ENCODE data around the gene ZSCAN21.
A peak's percentile ranks its signal among the peaks of the same experiment; 100 is the strongest.

The ZSCAN21 gene

DNA sequence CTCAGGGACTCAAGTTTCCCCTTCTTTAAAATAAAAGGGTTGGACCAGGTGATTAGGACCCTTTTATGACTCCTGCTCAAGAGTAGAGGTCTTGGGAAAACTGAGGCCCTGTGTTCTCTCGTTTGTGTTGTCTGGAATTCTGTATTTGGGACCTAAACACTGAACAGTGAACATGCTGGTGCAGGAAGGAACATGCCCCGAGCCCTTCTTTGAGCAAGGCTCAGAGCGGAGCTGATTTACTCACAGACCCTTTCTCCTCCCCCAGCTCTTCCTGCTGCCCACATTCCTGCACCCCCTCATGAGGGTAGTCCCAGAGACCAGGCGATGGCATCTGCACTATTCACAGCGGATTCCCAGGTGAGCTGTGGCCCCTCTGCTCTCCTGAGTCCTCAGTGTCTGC lies 20.0 kb upstream of the ZSCAN21 start:
- no peak for DNase-seq

DNA sequence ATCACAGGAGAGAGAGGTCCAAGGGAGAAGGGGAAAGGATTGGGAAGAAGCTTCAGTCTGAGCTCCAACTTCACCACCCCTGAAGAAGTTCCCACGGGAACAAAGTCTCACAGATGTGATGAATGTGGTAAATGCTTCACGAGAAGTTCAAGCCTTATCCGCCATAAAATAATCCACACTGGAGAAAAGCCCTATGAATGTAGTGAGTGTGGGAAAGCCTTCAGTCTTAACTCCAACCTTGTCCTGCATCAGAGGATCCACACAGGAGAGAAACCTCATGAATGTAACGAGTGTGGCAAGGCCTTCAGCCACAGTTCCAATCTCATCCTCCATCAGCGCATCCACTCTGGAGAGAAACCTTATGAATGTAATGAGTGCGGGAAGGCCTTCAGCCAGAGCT lies 16.0 kb upstream of the ZSCAN21 start:
- no peak for DNase-seq

DNA sequence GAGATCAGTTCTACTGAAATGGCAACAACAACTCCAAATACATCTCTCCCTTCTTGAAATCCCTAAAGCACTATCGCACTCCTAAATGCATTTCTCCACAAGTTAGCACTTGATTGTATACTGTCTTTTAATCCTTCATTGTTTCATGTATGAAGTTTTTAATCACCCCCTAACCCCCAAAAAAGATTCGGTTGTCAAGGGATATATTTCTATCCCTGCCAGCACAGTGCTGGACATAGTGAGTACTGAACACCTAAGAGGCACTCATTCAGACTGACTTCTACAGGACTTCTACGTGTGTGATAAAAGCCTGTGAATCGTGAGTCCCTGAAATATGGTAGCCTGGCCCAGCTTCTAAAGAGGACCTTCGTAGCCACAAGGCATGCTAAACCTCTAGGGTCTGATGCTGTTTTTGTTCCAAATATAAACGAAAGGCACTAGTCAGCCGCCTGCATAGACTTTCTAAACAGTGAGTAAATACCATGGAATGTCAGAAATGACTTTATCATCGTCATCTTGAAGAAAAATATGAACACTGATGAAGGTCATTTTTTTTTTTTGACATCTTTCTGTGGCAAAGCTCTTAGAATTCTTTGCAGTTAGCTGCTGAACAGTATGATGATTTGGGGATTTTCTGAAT lies 14.6 kb upstream of the ZSCAN21 start:
- no peak for DNase-seq

DNA sequence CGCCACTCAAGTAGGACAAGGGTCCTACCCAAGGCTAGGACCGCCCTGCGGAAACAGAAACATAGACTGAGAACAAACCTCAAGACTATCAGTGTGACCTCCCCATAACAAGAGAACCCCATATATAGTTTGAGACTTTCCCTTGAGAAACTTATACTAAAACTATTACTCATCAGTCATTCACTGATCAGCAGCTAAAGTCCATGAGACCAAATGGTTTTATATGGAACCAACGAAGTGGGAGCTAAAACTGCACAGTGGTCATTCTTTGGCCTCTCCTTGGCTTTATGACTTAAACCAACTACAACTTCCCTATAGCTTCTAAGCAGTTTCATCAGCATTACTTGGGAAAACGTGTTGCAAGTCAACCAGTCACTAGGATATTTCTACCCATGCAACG lies 13.7 kb upstream of the ZSCAN21 start:
- DNase-seq = no peak

DNA sequence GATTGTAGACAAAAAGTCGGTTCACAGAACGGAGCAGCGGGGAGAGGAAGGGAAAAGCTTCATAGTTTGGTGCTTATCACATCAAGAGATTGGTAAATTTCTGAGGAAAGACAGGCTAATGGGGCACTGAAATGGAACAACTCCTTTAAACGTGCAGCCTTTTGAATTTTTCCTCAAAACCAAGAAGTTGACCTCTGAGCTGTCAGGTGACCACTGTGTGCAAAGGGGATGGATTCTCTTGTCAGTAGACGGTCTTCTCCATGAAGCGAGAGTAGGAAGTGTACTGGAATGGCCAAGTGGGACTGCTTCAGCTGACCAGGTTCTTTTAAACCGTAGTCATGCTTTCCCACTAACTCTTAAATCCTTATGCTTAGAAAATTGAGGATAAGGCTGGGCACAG lies 11.2 kb upstream of the ZSCAN21 start:
- DNase-seq = no peak

DNA sequence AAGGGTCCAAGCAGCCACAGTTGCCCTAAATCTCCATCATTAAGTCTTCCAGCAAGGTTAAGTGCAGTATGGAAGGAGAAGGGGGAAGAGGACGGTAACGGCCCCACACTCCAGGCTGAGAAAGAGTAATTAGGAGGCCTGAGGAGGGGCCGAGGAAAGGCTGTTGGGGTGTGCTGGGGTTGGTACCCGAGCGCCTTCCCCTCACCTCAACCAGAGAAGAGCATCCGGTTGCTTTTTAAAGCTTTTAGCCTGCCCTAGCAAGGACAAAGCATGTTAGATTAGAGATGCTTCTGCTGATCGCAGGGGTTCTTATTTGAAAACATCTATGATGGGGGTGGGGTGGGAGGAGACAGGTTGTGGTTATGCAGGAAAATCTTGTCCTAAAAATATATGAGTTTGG lies 9.0 kb upstream of the ZSCAN21 start:
- no peak for DNase-seq

DNA sequence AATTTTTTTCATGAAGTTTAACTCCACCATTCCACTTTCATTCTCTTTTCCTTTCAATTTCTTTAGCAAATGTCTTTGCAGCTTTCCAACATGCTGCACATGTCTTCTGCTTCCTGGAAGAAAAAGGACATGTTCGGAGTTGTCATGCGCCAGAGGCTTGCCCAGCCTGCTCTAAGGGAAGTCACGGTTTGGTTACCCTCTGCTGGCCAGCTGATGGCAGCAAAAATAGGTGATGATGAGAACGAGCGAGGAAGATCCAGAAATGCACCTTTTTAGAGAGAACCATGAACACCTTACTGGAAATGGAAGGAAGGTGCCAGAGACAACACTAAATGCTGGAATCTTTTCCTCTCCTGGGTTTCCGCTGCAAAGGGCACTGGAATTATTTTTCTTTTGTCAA lies 4.9 kb upstream of the ZSCAN21 start:
- DNase-seq = no peak

DNA sequence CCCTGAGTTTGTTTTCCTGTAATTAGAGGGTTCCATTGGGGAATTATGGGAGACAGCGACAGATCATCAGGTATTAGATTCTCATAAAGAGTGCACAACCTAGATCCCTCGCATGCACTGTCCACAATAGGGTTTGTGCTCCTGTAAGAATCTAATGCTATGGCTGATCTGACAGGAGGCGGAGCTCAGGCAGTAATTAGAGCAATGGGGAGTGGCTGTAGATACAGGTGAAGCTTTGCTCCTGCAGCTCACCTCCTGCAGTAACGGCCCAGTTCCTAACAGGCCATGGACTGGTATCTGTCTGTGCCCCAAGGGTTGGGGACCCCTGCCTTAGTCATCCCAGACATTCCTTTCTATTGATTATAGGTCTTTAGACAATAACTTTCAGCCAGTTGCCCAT lies 894 bp upstream of the ZSCAN21 start:
- DNase-seq = no peak

DNA sequence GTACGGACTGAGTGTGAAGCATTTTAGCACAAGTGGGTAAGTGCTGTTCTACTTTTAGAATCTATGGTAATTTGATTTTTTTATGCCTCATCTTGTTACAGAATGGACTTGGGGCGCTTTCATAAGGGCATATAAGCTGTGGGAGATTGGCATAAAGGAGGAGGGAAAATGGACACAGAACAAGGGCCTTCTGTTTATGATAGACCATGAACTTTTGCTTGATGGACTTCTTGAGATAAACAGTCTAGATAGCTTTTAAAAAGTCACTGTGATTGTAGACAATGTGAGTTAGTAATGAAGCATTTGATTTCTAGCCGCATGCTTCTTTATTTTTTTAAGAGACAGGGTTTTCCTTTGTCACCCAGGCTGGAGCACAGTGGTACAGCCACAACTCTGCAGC lies 2.0 kb downstream of the ZSCAN21 start:
- no peak for DNase-seq

DNA sequence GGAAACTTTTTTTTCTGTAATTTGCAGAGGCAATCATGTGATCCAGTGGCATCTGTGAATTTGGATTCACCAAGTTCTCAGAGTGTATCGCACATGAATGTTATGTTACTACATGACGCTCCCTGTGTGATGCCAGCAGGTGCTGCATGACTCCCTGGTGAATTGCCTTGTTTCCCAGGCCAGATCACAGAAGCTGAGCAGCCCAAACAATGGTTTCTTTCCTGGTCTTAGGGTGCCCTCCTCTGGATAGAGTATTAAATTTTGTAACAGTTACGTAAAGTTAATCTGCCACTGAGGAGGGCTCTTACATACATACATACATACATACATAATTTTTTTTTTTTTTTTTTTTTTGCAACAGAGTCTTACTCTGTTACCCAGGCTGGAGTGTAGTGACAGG lies 3.6 kb downstream of the ZSCAN21 start:
- DNase-seq = peak; percentile 85

DNA sequence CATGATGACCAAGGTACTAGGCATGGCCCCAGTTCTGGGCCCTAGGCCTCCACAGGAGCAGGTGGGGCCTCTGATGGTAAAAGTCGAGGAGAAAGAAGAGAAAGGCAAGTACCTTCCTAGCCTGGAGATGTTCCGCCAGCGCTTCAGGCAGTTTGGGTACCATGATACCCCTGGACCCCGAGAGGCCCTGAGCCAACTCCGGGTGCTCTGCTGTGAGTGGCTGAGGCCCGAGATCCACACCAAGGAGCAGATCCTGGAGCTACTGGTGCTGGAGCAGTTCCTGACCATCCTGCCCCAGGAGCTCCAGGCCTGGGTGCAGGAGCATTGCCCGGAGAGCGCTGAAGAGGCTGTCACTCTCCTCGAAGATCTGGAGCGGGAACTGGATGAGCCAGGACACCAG lies 7.4 kb downstream of the ZSCAN21 start:
- DNase-seq = no peak

DNA sequence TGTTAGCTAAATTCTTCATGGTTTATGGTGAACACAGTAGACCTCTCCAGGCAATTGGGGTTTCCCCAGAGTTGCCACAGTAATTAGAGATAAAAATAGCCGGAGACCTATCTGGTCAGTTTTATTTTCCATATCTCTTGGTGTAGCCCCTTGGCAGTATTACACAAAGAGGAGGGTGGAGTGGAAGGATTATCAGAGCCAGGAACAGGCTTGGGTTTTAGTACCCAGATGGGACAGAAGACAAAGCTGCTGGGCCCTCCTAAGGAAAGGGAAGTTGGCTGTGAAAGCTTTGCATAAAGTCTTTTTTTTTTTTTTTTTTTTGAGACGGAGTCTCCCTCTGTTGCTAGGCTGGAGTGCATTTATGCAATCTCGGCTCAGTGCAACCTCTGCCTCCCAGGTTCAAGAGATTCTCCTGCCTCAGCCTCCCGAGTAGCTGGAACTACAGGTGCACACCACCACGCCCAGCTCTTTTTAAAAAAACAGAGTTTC lies 9.7 kb downstream of the ZSCAN21 start:
- peak; percentile 48 for DNase-seq

DNA sequence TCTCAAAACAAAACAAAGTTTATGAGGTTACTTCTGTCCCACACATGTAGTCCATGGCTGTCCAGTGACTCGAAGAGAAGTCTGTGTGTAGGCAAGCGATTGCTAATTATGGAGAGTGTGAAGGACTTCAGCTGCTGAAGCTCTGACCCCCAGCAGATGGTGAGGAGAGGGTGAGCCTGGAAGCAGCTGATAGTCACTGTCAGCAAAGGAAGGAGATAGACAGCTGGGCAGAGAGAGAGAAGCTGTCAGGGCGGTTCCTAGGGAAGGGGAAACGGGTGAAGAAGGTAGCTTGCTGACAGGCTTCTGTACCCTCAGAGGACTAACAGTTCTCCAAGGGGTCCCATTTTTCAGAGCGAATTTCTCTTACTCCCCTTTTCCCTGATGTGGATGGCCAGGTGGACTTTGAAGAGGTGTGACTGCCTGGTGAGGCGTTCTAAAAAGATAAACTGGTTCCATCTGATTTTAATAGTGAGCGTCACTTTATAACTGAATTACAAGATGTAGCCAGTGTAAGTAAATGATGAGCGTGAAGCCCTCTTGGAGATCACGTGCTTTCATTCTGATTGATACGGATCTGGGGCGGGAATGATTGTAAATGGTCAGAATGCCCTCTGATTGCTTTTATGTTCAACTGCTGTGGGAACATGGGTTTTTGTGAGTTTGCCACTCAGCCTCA lies 12.1 kb downstream of the ZSCAN21 start:
- DNase-seq = no peak

DNA sequence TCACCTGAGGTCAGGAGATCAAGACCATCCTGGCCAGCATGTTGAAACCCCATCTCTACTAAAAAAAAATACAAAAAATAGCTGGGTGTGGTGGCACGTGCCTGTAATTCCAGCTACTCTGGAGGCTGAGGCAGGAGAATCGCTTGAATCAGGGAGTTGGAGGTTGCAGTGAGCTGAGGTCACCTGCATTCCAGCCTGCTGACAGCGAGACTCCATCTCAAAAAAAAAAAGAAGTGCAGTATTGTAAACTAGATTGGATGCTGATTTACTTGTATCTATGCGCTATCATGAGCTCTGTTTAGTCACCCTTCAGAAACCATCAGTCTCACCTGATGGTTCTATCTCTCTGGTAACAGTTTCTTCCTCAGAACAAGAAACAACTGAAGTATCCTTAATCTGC lies 13.8 kb downstream of the ZSCAN21 start:
- DNase-seq = no peak

DNA sequence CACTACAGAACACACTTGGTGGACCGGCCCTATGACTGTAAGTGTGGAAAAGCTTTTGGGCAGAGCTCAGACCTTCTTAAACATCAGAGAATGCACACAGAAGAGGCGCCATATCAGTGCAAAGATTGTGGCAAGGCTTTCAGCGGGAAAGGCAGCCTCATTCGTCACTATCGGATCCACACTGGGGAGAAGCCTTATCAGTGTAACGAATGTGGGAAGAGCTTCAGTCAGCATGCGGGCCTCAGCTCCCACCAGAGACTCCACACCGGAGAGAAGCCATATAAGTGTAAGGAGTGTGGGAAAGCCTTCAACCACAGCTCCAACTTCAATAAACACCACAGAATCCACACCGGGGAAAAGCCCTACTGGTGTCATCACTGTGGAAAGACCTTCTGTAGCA lies 14.6 kb downstream of the ZSCAN21 start:
- no peak for DNase-seq

DNA sequence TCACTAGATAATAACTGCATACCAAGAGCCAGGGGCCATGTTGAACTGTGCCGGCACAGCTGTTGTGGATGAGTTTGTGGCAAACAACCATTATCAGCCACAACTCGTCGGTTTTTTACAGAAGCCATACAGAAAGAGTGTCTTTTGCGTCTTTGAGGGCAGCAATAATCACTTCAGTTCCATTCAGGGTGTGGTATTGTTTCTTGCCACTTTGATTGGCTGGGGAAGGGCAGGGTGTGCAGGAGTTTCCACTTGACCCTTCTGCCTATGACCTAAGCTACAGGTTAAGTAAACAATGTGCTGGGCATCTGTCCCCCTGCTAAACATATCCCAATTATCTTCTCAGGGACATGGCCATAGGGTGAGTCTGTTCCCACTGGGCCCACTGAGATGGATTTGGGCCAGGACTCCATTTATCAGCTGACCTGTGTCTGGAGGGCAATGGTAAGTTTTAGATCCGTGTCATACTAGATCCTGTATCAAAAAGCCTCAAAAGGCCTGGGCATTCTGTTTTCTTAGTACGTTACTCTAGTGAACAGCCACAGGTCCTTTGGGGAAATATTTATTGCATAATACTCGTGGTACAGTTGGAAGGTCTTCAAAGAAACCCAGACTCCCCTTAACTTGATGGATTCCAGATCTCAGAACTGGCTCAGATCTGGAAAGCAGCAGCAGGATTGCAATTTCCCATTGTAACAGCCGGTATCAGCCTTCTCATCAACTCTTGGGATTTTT lies 16.0 kb downstream of the ZSCAN21 start:
- DNase-seq = no peak

DNA sequence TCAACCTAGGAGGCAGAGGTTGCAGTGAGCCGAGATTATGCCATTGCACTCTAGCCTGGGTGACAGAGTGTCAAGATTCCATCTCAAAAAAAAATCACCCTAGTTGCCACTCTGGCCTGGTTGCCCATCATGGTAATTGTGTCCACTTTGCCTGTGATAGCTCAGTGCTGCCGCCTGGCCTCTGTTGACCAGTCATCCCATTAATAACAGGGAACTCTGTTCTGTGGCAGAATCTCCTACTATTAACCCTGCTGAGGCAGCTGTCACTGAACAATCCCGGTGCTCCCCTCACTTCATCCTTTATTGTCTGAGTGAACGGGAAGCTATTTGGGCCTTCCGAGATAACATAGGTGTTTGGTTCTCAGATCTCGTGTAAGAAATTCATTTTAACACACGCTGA lies 17.4 kb downstream of the ZSCAN21 start:
- DNase-seq = no peak

DNA sequence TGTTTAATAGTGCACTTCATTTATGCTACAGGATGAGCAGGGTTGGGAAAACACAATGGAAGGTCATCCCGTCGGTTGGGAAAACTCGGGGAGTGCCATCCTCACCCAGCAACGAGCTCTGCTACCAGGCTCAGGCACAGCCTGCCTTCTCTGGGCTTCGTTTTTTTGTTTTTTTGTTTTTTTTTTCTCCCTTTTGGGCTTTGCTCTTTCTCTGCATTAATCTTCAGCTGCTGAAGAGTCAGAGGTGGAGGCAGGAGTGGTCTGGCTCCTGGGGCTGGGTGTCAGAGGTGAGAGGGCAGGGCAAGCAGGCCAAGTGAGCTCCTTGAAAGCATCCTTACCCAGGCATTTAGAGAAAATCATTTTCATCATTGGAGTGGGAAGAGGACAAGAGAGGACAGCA lies 20.4 kb downstream of the ZSCAN21 start:
- DNase-seq = no peak

DNA sequence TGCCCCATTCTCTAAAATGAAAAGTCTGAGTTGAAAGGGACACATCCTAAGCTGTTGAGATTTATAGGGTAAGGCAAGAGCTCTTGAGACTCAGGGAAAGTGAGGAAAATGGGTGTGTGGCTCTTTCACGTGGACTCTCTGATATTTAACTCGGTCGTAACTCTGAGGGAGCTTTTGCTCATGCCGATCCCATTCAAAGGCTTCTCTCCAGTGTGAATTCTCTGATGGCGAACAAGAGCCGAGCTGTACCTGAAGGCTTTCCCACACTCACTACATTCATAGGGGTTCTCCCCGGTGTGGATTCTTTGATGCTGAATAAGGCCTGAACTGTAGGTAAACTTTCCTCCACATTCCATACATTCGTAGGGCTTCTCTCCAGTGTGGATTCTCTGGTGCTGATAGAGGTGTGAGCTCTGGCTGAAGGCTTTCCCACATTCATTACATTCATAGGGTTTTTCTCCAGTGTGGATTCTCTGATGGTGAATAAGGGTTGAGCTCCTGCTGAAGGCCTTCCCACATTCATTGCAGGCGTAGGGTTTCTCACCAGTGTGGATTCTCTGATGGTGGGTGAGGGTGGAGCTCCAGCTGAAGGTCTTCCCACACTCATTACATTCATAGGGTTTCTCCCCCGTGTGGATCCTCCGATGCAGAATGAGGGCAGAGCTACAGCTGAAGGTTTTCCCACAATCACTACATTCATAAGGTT lies 21.6 kb downstream of the ZSCAN21 start:
- DNase-seq = no peak

DNA sequence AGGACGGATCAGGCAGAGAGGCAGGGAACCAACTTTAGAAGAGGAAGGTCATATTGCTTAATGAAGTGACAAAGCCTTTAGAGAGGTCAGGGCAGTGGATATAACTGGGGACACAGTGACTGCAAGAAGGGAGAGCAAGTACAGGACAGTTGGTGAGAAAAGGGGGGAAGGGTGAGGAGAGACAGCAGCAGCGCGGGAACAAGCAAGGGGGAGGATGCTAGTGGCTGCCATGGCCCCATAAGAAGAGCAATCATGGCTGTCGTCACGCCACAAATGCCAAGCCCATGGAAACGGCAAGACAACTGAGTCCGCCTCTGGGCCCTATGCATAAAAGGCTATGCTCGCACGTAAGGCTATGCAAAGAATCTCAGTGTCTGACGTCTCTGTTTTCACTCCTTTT lies 22.9 kb downstream of the ZSCAN21 start:
- no peak for DNase-seq

DNA sequence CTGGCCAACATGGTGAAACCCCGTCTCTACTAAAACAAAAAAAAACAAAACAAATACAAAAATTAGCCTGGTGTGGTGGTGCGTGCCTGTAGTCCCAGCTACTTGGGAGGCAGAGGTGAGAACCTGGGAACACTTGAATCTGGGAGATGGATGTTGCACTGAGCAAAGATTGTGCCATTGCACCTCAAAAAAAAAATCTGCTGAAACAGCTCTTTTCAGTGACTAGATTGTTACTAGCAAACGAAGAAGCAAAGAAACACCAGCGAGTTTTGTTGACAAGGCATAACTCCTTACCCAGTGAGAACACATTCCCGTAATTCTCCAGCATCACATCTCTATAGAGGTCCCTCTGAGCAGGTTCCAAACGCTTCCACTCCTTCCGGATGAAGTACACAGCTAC lies 25.3 kb downstream of the ZSCAN21 start:
- no peak for DNase-seq

DNA sequence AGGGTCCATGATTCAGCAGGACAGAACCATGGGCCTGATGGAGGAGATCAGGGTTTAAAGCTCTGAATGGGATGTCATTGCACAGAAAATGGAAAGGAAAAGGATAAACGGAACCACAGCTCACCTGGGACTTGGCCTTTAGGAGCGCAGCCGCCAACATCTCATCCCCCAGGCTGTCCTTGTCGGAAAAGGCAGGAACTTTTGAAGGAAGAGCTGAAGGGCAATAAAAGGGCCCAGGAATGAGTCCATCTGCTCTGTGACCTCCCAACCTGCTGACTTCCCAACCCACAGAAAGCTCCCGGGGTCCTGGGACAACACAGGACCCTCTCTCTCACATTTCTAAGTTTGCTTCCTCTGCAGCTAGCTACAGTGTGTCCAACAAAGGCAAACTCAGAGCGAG lies 25.8 kb downstream of the ZSCAN21 start:
- DNase-seq = no peak

DNA sequence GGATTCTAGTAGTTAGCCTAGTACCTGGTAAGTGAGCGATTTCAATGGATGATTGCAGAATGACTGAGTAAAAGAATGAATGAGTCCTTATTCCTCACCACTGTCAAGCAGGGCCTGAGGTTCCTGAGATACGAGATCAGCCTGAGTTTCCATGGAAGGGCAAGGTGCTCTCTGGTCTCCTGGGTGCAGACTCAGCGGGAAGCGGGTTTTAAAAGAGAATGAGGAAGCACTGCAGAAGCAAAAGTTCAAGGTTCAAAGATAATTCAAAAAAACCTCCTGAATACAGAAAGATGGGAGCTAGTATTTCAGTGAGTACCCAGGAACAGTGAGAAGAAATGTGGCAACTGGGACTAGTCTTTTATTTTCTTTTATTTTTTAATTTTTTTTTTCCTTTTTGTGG lies 27.6 kb downstream of the ZSCAN21 start:
- DNase-seq = no peak
